A204.1 (cell line): ENCODE measurements around the gene RAD51B.

Experiments used
- FAIRE-seq: peaks from 2 replicates; lab custom pipeline; 2012; peaks lifted over from hg19 to GRCh38; lab: Jason Lieb, UNC

The RAD51B gene

DNA sequence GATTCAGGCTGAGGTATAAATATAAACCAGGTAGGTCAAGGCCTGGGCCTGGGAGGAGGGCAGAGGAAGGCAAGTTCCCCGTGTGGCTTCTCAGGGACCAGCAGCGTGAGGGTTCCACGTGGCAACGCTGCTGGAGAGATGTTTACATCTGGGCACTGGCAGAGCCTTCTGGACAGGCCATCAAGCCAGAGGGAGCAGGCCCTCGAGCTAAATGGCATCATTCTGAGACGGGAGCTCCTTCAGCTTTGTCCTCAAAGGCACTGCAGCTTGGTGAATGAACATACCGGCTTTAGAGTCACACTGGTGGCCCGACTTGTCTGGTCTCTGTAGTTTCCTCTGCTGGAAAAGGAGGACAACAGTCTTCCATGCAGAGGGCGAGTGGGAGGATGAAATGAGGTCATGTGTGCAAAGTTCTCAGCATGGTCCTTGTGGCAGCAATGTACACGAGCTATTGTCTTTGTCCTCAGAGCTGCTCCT lies 742.0 kb downstream of the RAD51B start:
- no peak for FAIRE-seq

DNA sequence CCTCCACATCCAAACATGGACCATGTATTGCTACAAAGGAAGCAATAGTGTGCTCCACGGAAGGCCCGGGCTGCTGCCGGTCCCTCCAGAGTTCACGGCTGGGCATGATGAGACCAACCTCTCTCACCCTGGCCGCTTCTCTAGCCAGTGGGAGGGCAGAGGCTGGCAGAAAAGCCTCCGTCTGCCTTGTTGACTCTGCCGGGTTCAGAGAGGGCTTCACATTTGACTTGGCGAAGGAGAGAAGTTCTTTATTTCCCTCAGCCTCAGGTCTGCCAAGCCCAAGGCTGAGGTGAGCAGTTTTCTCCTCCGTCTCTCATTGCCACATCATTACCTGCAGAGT lies 743.3 kb downstream of the RAD51B start:
- no peak for FAIRE-seq

DNA sequence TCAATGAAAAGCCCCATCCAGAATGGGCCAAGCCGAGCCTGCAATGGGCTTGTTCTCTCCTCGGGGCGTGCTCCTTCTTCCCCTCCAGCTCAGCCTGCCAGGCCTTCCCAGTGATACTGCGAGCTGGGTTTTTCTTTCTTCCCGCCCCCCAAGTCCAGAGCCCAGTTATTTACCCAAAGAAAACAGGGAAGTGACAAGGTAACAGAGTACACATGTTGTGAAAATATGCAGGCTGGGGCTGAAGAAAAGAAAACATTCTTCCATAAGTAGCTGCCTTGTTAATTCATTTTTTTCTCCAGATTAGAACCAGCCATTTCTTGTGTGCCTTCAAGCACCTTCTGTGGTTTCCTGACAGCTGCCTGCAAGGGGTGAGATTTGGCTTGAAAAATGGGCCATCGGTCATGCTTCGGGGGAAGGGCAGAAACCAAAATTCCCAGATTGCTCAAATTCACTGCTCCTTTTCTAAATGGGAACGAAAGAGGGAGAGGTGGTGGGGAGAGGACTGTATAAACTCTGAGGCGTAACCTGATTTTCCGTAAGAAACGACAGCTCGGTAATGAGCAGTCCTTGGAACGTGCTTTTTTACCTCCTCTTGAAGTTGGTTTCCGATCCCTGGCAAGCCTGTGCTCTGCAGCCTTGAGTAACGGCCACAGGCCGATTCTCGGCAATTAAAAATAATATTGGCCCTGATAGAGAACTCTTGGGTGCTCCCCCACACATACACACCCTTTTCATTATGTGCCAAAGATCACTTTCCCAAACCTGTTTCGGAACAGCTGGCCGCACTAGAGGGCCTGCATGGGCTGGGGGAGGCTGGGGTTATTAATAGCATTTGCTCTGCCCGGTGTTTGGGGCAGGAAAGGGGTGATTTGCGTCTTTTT lies 743.9 kb downstream of the RAD51B start:
- no peak for FAIRE-seq

DNA sequence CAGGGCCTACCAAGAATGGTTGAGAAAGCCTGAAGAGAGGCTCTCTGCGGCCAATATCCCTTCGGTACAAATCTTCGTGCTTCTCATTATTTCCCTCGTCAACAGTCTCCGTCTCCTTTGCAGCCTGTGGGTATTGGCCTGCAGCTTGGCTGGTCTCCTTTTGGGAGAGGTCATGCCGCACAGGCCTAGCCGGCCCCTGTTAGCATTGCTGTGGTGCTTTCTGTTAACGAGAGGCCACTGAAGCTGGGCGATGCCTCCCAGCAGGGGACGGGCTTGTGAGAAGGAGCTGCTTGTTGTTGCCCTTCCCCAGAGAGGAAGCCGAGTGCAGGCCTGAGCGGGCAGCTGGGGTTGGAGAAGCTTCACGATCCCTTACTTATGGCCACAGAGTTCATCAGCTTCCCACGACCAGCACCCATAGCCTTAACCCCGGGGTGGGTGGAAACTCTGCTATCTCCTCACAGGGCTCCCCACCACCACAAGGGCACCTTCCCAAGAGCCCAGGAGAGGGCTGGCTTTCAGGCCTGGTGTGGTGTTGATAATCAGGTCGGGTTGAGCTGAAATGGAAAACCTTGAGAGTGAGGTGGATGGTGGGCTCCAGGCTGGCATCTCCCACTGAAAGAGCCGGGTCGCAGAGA lies 744.7 kb downstream of the RAD51B start:
- no peak for FAIRE-seq

DNA sequence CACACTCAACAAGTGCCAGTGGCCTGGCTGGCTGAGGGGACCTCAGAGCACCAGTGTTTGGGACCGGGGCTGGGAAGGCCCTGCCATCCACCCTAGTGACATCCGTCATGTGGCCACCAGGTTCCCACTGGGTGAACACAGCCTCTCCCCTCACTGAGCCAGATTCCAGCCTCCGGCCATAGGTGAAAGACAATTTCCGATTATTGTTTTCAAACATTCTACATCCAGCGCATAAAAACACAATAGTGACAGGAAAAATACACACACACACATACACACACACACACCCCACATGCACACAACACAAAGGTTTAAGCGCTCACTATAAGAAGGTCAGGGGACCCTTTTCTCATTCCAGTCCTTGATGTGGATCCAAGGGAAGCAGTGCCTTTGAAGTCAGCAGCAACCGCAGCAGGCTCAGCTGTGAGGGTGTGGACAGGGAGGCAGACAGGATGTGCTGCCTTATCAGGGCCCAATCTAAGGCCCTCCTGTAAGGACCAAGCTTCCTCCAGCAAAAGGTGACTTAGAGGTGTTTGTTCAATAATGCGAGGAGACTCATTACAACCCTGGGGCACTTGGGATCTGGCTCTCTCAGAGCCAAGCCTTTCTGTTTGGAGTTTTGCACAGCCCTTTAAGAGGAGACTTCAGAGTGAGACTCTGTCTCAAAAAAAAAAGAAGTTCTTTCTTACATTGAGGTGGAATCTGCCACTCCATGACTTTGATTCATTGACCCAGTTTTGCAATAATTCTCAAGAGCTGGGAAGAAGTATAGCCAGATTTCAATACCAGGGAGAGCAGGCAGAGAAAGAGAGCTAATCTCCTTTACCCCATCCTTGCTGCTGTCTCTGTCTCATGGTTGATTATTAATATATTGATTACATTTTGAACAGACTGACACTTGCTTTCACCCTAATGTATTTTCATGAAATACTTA lies 745.5 kb downstream of the RAD51B start:
- no peak for FAIRE-seq

DNA sequence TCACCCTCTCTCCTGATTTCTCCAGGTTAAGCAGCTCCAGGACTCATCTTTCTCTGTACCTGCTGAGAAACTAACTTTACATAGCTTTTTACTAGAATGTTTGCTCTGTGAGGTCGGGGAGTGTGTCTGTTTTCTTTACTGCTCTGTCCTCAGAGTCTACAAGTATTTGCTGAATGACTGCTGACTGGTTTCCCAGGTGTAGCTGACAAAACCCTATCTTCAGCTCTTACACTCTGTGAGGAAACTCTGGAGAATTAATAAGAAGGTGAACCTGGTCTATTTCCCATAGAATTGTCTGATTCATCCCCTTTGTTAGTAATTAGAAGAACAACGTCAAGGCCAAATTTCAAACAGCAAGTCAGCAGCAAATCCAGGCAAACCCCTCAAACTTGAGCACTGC lies 746.5 kb downstream of the RAD51B start:
- no peak for FAIRE-seq

DNA sequence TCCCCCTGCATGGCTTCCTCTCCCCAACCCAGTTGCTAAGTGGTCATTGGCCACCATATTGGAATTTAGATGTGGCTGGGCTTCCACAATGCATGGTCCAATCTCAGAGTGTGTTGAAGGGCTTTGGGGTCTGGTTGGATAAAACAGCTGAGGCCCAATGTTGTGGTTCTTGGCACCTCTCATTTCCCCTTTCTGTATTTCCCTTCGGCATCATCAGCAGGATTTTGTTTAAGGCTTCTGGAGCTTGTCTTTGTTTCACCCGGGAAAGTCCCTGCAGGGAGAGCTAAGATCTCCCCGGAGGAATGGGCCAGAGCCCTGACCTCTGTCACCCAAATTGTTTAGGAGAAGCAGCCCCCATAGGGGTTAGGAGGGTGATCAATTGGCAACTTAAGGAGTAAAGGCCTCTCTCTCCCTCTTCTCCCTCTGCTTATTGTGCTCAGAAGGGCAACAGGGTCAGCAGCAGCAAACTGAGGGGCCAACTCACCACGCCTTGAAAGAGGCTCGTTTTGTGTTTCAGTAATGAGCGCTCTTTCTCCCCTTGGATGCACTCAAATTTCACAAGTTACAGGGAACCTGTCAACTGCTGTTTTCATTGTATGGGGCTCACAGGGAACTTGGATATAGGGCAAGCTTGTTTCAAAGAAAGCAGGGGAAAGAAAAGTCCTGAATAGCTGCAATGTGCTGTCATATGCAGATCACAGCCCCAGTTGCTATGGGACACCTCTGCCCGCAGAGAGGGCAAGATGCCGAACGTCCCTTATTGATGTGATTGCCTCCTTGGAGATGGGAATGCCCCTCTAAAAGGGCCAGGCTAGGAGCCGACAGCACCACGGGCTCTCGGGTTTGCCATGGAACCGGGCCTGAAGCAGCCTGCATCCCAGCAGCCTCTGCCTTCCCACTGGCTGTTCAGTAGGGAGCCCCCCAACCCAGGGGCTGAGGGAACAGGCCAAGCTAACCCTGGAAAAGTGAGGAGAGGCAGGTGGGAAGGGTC lies 749.6 kb downstream of the RAD51B start:
- no peak for FAIRE-seq

DNA sequence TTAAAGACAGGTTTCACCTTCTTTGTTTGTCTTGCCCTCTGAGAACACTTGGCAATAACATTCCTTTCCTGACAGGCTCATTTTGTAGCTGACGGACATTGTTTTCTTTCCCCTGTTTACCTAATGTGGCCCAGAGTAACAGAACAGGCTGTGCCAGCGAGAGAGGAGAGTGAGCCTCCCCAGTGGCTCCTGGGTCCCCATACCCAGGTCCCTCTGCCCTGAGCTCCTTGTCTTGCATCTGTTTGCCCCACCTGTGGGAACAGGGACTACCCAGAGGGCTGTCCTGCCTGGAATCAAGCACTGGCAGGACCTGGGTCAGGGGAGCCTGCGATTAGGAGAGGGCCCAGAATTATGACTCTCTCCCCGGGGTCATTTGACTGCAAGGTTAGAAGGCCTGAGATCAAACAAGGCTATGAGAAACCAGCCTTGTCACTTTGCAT lies 750.4 kb downstream of the RAD51B start:
- FAIRE-seq = no peak

DNA sequence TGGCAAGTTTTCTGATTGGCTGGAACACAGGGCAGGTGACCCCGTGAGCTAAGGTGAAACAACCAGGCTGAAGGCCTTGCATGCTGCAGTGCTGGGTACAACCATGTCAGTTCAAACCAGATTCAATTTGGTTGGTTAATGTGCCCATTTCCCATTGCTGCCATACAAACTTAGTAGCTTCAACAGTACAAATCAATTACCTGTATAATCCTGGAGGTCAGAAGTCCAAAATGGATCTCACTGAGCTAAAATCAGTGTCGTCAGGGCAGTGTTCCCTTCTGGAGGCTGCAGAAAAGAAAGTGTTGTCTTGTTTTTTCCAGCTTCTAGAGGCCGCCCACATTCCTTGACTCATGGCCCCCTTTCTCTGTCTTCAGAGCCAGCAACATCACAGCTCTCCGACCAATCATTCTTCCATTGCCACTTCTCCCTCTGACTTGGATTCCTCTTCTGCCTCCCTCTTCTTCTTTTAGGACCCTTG lies 751.6 kb downstream of the RAD51B start:
- no peak for FAIRE-seq

DNA sequence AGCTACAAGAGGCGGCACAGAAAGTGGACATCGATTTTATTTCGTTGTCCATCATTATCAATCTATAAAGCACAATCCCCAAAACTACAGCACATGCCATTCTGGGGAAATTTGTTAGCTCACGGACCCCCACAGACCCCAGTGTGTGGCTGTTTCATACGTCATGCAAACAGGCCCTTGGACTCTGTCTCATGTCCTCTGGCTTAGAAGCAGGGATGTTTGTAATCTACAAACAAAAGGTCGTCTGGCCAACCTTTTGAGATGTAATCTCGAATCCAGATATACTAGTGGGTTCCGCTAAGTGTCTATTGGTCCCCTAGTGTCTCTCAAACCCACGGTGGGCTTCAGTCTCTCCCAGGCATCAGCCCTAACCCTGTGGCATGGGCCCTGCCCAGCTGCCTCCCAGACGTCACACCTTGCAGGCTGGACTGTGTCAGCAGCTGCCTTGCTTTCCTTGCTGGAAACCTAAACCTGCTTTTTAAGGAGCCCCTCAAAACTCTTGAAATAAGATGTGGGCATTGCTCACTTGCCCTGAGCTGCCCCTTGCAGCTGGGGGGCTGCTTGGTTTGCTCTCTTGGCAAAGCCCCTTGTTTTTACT lies 752.4 kb downstream of the RAD51B start:
- no peak for FAIRE-seq

DNA sequence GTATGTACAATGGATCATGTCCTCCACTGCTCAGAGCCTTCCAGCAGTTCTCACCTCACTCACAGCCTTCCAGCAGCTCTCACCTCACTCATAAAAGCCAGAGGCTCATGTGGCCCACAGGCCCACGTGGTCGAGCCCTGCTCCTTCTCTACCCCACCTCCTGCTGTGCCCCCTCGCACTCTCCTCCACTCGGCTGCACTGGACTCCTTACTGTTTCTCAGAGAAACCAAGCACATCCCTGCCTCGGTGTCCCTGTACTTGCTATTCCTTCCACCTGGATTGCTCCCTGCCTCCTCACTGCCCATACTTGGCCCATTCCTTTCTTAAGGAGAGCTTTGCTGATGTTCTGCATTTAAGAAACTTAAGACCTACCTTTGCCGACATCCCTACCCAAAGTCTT lies 753.5 kb downstream of the RAD51B start:
- no peak for FAIRE-seq

DNA sequence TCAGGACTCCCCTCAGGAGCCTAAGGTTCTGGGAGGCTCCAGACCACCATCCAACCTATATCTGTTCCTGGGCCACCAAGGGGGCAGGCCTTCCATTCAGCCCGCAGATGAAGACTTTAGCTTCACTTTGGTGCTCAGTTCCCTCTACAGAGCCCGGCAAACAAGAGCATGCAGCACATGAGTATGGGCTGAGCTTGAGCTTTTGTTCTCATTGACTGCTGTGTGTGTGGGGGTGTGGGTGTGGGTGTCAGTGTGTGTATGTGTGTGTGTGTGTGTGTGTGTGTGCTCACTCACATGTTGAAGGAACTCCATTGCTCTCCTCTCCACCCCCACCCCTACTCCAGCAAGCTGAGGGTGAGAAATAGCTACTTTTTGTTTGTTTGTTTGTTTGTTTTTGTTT lies 754.1 kb downstream of the RAD51B start:
- FAIRE-seq = no peak

DNA sequence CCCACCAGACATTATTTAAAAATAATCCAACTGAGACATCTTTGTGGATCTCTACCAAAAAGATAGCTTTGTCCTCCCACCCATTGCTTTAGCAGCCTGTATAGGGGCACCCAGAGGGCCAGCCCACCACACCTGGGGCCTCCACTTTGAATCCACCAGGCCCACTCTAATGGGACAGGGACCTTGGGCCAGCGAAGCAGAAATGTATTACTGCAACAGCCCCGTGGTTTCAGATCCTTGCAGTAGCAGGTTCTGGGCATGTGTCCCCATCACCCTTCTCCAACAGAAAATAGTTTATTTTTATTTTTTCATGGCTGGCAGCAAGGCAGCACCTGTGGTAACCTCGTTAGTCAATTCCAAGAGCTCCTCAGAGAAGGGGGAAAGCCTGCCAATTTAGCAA lies 754.9 kb downstream of the RAD51B start:
- FAIRE-seq = no peak

DNA sequence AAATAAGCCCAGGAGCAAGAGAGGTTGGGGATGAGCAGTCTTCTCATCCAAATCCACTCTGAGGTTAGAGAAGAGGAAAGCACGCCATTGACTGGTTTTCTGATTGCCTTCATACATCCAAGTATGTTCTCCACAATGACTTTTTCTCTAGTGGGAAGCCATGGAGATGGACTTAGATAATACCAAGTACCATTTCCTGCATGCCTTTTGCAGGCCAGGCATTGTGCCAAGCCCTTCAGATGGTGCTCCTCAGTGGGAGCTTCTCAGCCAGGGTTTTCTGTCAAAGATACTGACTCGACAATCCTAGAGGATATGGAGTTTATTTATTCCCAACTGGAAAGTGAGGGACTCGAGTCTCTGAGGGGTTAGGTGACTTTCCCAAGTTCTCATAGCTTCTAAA lies 755.3 kb downstream of the RAD51B start:
- no peak for FAIRE-seq

DNA sequence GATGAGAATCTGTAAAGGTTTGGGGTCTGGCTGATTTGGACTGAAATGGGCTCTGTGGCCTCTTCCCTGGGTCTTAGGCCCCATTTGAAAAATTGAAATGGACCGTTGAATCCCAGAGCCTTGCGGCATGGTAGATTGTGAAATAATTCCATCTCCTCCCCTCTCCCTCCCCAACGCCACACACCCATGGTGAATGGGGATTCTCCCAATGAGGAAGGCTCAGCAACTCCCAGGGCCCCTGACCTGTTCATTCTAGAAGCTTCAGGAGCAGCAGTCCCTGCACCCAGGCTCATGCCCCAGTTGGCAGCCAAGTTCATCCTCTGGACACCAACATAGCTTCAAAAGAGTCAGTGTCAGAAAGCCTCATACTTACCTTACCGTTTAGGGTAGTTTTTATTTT lies 755.8 kb downstream of the RAD51B start:
- no peak for FAIRE-seq

DNA sequence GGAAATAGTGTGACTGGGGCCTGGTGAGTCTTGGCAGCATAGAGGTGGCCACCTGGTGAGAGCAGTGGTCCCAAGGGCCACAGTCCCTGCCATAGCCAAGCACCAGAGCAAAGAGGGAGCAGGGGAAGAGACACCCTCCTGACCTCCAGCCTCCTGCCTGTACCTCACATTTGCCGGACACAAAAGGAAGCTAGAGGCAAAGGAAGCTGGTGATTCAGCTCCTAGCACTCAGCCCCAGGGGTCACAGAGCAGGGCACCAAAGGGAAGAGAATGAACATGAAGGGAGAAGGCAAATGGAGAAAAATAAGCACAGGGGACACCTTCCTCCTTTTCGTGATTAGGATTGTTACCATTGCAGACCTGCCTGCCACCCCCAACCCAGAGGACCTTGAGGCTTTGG lies 756.5 kb downstream of the RAD51B start:
- no peak for FAIRE-seq

DNA sequence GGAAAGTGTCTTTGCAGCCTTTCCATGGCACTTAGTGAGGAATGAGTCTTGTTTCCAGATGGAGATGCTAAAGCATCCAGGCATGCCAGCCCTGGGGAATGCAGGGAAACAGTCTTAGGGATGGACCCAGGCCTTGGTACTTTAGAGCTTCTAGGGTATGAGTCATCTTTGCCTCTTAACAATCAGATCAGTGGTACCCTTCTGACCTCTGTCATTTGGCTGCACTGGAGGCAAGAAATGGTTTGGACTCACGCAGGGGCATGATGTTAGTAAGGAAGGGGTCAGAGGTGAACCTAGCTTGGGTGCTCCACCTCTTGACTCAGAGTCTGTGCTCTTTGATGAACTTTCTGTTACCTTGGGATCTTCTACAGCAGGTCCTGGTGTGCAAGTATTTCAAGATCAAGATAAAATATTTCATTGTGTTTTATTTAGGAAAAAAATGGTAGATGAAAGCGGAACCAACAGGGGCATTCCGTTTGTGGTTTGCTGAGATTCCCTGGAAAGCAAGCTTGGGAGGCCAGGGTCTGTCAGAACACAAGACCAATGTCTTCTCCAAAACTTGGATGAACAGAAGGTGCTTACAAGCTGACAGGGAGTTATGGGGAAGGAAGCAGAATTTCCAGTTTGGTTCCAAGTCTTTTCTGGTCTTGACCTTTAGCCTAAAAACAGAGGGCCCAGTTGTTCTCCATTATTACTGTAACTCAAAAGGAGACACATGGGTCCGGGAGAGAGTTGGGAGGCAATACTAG lies 757.1 kb downstream of the RAD51B start:
- FAIRE-seq = no peak

DNA sequence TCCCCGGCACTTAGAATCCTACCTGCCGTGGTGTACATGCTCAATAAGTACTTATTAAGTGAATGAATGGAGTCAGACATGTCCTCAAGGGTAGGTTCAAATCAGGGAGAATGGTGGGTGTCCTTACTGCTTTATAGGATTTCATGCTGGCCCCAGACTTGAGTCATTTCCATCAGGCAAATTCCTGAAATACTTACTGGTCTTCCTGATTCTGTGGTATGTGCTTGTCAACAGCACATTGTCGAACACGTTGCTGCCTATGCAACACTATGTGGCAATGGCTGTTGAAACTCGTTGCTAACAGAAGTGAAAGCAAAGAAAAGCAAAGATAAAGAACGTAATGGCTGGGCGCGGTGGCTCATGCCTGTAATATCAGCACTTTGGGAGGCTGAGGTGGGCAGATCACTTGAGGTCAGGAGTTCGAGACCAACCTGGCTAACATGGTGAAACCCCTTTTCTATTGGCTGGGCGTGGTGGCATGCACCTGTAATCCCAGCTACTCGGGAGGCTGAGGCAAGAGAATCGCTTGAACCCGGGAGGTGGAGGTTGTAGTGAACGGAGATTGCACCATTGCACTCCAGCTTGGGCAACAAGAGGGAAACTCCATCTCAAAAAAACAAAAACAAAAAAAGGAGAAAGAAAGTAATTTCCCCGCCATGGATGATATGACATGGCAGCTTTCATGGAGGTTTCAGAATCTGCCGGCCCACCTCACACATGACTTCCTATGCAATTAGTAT lies 758.4 kb downstream of the RAD51B start:
- no peak for FAIRE-seq

DNA sequence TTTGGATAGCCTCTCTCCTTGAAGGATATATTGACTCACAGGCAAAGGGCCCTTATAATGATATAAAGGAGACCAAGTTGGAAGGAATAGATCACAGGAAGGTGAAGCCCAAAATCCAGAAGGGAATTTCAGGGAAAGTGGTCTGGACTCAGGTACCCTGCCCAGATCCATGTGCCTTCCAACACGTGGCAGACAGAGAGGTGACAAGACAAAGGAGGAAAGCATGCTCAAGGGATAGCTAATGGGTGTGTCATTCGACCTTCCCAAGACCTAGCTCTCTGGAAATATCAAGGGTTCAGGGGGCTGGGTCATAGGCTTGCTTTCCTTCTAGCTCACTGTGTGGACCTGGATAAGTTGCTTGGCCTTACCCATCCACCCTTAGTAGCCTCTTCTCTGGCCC lies 759.0 kb downstream of the RAD51B start:
- no peak for FAIRE-seq
